GM12878 (cell line): ENCODE data around the gene TKT. TPM values are rescaled to one million over a fixed set of nuclear protein-coding genes. Genes with fewer than 3 reads are reported as not detected.
A peak's percentile ranks its signal among the peaks of the same experiment; 100 is the strongest.

Experiments
- ASH2L ChIP-seq: fragments of 300-600, 200-600 bp; sonication (generic); IDR thresholded peaks from 2 replicates; pipeline ENCODE4 v1.6.1; 2017; ENCODE audit warnings: low read depth, mild to moderate bottlenecking, borderline replicate concordance
- BACH1 ChIP-seq: fragments of 450-650 bp; IDR thresholded peaks from 2 replicates; pipeline ENCODE4 v1.6.1; 2017; ENCODE audit warnings: mild to moderate bottlenecking, borderline replicate concordance
- BCL11A ChIP-seq: IDR thresholded peaks from 2 replicates; pipeline ENCODE4 v1.6.1; 2011; ENCODE audit warnings: low read depth, low read length
- GABPA ChIP-seq: IDR thresholded peaks from 2 replicates; pipeline ENCODE4 v1.6.1; 2014; ENCODE audit warnings: antibody characterized with exemption, low read depth, mild to moderate bottlenecking, inconsistent platforms
- HDAC2 ChIP-seq: fragments of 200-600 bp; sonication (generic); IDR thresholded peaks from 2 replicates; pipeline ENCODE4 v1.6.1; 2017
- MTA3 ChIP-seq: IDR thresholded peaks from 2 replicates; pipeline ENCODE4 v1.6.1; 2012; ENCODE audit warnings: low read length, inconsistent platforms, borderline replicate concordance
- NRF1 ChIP-seq: conservative IDR thresholded peaks from 2 replicates; pipeline ENCODE4 v1.6.1; 2011; ENCODE audit warnings: mild to moderate bottlenecking, low read depth, low read length, improper control_type of control experiment
- PML ChIP-seq: IDR thresholded peaks from 2 replicates; pipeline ENCODE4 v1.6.1; 2012; ENCODE audit warnings: low read length, inconsistent platforms
- POU2F2 ChIP-seq: IDR thresholded peaks from 3 replicates; pipeline ENCODE4 v1.6.1; 2011; ENCODE audit warnings: low read depth, mild to moderate bottlenecking, low read length, borderline replicate concordance
- SIN3A ChIP-seq: IDR thresholded peaks from 2 replicates; pipeline ENCODE4 v1.6.1; 2012; ENCODE audit warnings: low read depth, low read length, improper control_type of control experiment
- TCF3 ChIP-seq: IDR thresholded peaks from 2 replicates; pipeline ENCODE4 v1.6.1; 2012; ENCODE audit warnings: low read depth, mild to moderate bottlenecking, low read length, borderline replicate concordance; ENCODE audit not compliant: insufficient read depth
- ZBED1 ChIP-seq: IDR thresholded peaks from 2 replicates; pipeline ENCODE4 v1.6.1; 2016; ENCODE audit warnings: borderline replicate concordance
- ZNF274 ChIP-seq: IDR thresholded peaks from one replicate; pipeline ENCODE4 v1.8.0; 2011; ENCODE audit not compliant: insufficient read length, insufficient read depth
- polyA plus RNA-seq, 11 experiments: library from polyadenylated mRNA; depleted of rRNA in 4 of 11; unstranded in 6 of 11; stranded (reverse) in 5 of 11; fragments of >200 nt; fragmentation: Nextera tagmentation in 4 of 11; fragmentation: Illumina TruSeq in 1 of 11; extraction: Ambion mirVana in 4 of 11; extraction: Trizol in 1 of 11; gene quantifications; 1 replicate in 1 of 11; 2 replicates in 10 of 11; pipeline versions ENCODE4 v1.2.1 to v1.2.3, GENCODE V29; 2011 to 2016; ENCODE audit warnings: inconsistent platforms in 2 of 11, missing spikeins in 2 of 11, low read depth in 1 of 11
- total RNA-seq, 4 experiments: library from RNA; depleted of rRNA in 3 of 4; stranded (reverse); fragments of >200 nt in 3 of 4; fragmentation: Illumina TruSeq in 1 of 4; extraction: Trizol in 1 of 4; gene quantifications; 2 replicates each; pipeline versions ENCODE4 v1.2.1 to v1.2.3, GENCODE V29; 2013 to 2021
- TF ChIP-seq, protein P1 (sequence below): fragments of 450-650 bp; IDR thresholded peaks from 2 replicates; pipeline ENCODE4 v1.6.1; 2016; ENCODE audit warnings: mild to moderate bottlenecking, moderate library complexity, borderline replicate concordance
- TF ChIP-seq, protein P2 (sequence below): fragments of 450-650 bp; IDR thresholded peaks from 2 replicates; pipeline ENCODE4 v1.6.1; 2017; ENCODE audit warnings: mild to moderate bottlenecking, moderate library complexity
- TF ChIP-seq, protein P3 (sequence below): IDR thresholded peaks from 2 replicates; pipeline ENCODE4 v1.6.1; 2011; ENCODE audit warnings: borderline replicate concordance, low read depth, mild to moderate bottlenecking, moderate library complexity, mixed read lengths, low read length; ENCODE audit not compliant: insufficient read depth; ENCODE audit errors: extremely low read length
- TF ChIP-seq, protein P4 (sequence below): IDR thresholded peaks from 2 replicates; pipeline ENCODE4 v1.6.1; 2011; ENCODE audit warnings: low read depth, mild to moderate bottlenecking, low read length, moderate library complexity, borderline replicate concordance; ENCODE audit errors: extremely low read depth
- TF ChIP-seq, protein P5 (sequence below): IDR thresholded peaks from 2 replicates; pipeline ENCODE4 v1.6.1; 2011; ENCODE audit warnings: mild to moderate bottlenecking, low read depth, low read length, moderate library complexity; ENCODE audit not compliant: insufficient replicate concordance

The TKT gene
- total and polyA plus RNA-seq, 10 of the 15 experiments (the other 5 are each of a cell fraction or from before 2014, with no cell fraction given), result 56.4 to 385 (median 143) TPM

DNA sequence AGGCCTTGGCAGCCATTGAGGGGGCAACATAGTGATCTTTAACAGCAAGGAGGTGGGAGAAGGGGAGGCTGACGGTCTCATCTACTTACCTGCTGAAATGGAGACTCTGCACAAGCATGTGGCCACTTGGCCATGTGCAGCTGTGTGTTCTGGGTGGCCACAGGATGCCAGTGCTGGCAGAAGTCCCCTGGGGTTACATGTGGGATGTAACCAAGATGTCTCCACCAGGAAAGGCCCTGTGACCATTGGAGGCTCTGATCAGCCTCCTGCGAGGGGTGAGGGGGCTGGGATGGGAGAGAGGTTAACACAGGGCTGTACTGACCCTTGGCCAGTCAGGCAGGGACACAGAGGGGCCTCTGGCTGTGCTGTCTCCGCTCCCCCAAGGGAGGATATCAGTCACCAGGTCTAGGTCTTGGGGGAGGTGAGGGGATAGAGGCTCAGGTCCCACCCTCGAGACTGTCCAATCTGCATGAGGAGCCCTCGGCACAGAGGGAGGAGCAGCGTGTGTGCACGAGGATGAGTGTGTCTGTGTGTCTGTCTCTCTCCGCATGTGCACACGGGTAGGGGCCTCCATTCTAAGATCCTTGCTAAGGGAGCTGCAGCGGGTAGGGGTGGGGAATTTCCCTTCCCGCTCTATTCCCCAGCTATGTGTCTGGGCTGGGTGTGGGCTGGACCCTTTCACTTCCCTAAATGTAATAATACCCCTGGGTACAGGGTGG lies 75.4 kb downstream of the TKT start (continued):
- TF ChIP-seq, protein P1, sequence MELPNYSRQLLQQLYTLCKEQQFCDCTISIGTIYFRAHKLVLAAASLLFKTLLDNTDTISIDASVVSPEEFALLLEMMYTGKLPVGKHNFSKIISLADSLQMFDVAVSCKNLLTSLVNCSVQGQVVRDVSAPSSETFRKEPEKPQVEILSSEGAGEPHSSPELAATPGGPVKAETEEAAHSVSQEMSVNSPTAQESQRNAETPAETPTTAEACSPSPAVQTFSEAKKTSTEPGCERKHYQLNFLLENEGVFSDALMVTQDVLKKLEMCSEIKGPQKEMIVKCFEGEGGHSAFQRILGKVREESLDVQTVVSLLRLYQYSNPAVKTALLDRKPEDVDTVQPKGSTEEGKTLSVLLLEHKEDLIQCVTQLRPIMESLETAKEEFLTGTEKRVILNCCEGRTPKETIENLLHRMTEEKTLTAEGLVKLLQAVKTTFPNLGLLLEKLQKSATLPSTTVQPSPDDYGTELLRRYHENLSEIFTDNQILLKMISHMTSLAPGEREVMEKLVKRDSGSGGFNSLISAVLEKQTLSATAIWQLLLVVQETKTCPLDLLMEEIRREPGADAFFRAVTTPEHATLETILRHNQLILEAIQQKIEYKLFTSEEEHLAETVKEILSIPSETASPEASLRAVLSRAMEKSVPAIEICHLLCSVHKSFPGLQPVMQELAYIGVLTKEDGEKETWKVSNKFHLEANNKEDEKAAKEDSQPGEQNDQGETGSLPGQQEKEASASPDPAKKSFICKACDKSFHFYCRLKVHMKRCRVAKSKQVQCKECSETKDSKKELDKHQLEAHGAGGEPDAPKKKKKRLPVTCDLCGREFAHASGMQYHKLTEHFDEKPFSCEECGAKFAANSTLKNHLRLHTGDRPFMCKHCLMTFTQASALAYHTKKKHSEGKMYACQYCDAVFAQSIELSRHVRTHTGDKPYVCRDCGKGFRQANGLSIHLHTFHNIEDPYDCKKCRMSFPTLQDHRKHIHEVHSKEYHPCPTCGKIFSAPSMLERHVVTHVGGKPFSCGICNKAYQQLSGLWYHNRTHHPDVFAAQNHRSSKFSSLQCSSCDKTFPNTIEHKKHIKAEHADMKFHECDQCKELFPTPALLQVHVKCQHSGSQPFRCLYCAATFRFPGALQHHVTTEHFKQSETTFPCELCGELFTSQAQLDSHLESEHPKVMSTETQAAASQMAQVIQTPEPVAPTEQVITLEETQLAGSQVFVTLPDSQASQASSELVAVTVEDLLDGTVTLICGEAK, result no peak
- TF ChIP-seq, protein P2, sequence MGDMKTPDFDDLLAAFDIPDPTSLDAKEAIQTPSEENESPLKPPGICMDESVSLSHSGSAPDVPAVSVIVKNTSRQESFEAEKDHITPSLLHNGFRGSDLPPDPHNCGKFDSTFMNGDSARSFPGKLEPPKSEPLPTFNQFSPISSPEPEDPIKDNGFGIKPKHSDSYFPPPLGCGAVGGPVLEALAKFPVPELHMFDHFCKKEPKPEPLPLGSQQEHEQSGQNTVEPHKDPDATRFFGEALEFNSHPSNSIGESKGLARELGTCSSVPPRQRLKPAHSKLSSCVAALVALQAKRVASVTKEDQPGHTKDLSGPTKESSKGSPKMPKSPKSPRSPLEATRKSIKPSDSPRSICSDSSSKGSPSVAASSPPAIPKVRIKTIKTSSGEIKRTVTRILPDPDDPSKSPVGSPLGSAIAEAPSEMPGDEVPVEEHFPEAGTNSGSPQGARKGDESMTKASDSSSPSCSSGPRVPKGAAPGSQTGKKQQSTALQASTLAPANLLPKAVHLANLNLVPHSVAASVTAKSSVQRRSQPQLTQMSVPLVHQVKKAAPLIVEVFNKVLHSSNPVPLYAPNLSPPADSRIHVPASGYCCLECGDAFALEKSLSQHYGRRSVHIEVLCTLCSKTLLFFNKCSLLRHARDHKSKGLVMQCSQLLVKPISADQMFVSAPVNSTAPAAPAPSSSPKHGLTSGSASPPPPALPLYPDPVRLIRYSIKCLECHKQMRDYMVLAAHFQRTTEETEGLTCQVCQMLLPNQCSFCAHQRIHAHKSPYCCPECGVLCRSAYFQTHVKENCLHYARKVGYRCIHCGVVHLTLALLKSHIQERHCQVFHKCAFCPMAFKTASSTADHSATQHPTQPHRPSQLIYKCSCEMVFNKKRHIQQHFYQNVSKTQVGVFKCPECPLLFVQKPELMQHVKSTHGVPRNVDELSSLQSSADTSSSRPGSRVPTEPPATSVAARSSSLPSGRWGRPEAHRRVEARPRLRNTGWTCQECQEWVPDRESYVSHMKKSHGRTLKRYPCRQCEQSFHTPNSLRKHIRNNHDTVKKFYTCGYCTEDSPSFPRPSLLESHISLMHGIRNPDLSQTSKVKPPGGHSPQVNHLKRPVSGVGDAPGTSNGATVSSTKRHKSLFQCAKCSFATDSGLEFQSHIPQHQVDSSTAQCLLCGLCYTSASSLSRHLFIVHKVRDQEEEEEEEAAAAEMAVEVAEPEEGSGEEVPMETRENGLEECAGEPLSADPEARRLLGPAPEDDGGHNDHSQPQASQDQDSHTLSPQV, result no peak
- TF ChIP-seq GABPA (no peak), SIN3A (no peak), BACH1 (peak; percentile 21; the same call in 1 of the 2 replicates), ZNF274 (no peak), NRF1 (no peak), POU2F2 (peak; percentile 63; the same call in 1 of the 3 replicates), HDAC2 (no peak), ASH2L (no peak), ZBED1 (peak; percentile 44; the same call in 1 of the 2 replicates), MTA3 (no peak), PML (no peak), BCL11A (peak; percentile 89), TCF3 (0 out of 2 replicates have a peak, but pooled peaks have one; percentile 9)
- TF ChIP-seq, protein P3, sequence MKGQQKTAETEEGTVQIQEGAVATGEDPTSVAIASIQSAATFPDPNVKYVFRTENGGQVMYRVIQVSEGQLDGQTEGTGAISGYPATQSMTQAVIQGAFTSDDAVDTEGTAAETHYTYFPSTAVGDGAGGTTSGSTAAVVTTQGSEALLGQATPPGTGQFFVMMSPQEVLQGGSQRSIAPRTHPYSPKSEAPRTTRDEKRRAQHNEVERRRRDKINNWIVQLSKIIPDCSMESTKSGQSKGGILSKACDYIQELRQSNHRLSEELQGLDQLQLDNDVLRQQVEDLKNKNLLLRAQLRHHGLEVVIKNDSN, result no peak
- TF ChIP-seq, protein P4, sequence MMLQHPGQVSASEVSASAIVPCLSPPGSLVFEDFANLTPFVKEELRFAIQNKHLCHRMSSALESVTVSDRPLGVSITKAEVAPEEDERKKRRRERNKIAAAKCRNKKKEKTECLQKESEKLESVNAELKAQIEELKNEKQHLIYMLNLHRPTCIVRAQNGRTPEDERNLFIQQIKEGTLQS, result no peak
- TF ChIP-seq, protein P5, sequence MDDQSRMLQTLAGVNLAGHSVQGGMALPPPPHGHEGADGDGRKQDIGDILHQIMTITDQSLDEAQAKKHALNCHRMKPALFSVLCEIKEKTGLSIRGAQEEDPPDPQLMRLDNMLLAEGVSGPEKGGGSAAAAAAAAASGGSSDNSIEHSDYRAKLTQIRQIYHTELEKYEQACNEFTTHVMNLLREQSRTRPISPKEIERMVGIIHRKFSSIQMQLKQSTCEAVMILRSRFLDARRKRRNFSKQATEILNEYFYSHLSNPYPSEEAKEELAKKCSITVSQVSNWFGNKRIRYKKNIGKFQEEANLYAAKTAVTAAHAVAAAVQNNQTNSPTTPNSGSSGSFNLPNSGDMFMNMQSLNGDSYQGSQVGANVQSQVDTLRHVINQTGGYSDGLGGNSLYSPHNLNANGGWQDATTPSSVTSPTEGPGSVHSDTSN, result no peak
